Fibroblast of upper back skin (primary cell): Measurements from ENCODE around the gene RGL3.
"Not testable (repeated sequence)": the region's sequence is repeated elsewhere in the genome, so short reads cannot be mapped to it uniquely, and the experiment has no call there.

ENCODE experiments used
- DNase-seq: peaks from one replicate; pipeline ENCODE4 v3.0.0-alpha.2; 2013

RGL3 gene

GRCh38 chr19:11380653-11381537 lies 38.2 kb downstream of the RGL3 start:
- DNase-seq, result peak; percentile 96

GRCh38 chr19:11379857-11380350 lies 39.2 kb downstream of the RGL3 start:
- DNase-seq, result no peak

GRCh38 chr19:11379269-11379845 lies 39.8 kb downstream of the RGL3 start:
- DNase-seq, result not testable (repeated sequence)

GRCh38 chr19:11378319-11379189 lies 40.6 kb downstream of the RGL3 start:
- peak; percentile 70 for DNase-seq

- DNase-seq, result no peak
These were observed 41.4 kb downstream of the RGL3 start for GRCh38 chr19:11377756-11378155.

GRCh38 chr19:11377237-11377636 lies 41.9 kb downstream of the RGL3 start:
- peak; percentile 96 for DNase-seq

- peak; percentile 14 for DNase-seq
These were observed 43.8 kb downstream of the RGL3 start for GRCh38 chr19:11375143-11375948.

- peak; percentile 99 for DNase-seq
These were observed 44.5 kb downstream of the RGL3 start, which contains the start of gene SWSAP1 for GRCh38 chr19:11374433-11375142. TSS of gene SWSAP1 (plus strand) at chr19:11374666. CDS start at chr19:11374681, 15 bp downstream.

DNA sequence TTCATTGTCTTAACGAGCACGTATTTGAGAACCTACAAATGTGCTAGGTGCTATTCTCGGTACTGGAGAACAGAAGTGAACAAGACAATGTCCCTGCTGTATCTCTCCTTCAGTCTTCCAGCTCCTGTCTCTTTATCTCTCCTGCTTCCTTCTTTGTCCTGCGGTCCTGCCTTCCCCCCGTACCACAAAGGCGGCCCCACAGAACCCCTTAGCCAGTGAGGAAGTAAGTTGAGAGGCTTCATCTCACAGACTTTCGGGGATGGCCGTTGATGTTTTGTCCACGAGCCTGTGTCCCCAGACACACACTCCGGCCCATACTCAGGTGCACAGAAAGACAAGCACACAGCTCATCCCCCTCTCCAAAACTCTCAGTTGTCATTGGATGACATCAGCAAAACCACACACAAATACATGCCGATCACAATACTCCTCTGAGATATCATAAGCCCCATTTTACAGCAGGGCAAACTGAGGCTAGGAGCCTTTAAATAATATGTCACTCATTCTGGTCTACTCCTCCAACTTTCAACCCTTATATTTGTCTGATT lies 45.2 kb downstream of the RGL3 start:
- no peak for DNase-seq

GRCh38 chr19:11373166-11373884 lies 45.8 kb downstream of the RGL3 start:
- DNase-seq, result no peak

DNA sequence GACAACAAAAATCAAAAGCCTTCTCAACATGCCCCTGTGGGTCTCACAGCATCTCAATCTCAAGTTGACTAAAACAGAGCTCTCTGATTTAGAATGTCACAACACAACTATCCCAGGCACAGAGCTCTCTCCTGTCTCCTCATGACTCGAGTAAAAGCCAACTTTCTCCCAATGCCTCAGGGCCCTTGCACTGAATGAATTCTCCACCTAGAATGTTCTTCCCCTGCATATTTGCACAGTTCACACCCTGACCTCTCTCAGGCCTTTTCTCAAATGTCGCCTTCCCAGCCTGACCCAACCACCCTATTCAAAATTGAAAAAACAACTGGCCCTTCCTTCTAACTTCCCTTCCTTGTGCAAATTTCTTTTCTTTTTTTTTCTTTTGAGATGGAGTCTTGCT lies 48.4 kb downstream of the RGL3 start:
- no peak for DNase-seq

DNA sequence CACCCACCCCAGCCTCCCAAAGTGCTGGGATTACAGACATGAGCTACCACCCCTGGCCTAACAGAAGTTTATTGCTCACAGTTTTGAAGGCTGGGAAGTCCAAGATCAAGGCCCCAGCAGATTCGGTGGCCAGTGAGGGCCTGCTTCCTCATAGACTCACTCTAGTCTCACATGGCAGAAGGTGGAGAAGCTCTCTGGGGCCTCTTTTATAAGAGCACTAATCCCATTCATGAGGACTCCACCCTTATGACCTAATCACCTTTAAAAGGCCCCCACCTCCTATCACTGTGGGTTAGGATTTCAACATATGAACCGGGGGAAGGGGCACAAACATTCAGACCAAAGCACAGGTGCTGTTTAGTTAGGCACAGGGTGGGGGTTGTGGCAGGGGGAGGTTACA lies 51.6 kb downstream of the RGL3 start:
- DNase-seq, result no peak

GRCh38 chr19:11365557-11366117 lies 53.5 kb downstream of the RGL3 start:
- no peak for DNase-seq

DNA sequence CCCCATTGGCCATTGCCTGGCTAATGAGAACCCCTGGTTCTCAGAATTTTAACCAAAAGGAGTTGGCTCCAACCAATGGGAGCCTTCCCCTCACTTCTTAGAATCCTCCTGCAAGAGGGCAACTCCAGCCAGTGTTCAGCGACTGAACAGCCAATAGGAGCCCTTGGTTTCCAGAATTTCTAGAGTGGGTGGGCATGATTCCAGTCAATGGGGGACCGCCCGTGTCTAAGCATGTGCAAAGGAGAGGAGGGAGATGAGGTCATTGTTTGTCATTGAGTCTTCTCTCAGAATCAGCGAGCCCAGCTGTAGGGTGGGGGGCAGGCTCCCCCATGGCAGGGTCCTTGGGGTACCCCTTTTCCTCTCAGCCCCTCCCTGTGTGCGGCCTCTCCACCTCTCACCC lies 54.2 kb downstream of the RGL3 start:
- no peak for DNase-seq

DNA sequence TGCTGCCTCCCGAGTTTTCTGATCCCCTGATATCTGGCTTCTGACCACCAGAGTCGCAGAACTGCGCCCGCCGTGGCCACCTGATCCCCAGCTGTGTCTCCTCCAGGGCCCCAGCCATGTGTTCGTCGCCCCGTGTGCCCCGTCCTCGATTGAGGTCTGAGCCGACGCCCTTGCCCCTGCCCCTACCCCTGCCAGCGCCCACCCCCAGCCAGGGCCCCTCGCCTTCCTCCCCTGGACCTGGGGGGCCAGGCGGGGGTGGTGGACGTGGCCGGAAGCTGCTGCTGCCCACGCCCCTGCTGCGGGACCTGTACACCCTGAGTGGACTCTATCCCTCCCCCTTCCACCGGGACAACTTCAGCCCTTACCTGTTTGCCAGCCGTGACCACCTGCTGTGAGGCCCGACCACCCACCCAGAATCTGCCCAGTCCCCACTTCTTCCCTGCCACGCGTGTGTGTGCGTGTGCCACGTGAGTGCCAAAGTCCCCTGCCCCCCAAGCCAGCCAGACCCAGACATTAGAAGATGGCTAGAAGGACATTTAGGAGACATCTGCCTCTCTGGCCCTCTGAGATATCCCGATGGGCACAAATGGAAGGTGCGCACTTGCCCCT lies 54.7 kb downstream of the RGL3 start:
- DNase-seq, result no peak

GRCh38 chr19:11363881-11364280 lies 55.2 kb downstream of the RGL3 start:
- no peak for DNase-seq

DNA sequence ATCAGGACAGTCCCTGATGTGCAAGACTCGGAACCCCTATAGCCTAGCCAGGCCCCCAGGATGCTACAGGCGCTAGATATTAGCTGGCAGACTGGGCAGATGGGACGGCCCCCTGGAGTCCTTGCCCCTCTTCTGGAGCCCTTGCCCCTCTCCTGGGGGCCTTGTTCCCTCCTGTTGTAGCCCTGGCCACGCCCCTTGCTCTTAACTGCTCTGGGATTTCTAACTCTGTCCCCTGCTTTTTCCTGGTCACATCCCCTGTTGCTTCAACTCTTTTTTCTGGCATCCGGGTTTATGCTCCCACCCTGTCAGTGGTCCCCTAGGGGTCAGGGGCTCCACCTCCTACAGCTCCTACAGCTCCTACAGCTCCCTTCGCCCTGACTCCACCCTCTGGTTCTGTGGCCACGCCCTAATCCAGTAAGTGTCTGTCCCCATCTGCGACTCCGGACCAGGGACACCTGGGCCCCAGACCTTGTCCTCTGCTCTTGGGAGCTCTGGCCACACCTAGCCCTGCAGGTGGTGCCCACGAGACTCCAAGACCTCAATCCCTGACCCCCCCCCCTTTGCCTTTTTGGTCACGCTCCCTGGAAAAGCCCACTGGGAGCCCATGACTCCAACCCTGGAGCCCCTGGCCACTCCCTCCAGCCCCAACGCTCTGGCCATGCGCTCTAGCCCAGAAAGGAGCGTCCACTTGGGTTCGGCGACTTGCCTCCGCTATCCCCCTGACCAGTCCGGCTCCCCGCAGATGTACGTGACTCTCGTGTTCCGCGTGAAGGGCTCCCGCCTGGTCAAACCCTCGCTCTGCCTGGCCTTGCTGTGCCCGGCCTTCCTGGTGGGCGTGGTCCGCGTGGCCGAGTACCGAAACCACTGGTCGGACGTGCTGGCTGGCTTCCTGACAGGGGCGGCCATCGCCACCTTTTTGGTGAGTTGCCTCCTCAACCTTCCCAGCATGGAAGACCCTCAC lies 57.1 kb downstream of the RGL3 start:
- no peak for DNase-seq

DNA sequence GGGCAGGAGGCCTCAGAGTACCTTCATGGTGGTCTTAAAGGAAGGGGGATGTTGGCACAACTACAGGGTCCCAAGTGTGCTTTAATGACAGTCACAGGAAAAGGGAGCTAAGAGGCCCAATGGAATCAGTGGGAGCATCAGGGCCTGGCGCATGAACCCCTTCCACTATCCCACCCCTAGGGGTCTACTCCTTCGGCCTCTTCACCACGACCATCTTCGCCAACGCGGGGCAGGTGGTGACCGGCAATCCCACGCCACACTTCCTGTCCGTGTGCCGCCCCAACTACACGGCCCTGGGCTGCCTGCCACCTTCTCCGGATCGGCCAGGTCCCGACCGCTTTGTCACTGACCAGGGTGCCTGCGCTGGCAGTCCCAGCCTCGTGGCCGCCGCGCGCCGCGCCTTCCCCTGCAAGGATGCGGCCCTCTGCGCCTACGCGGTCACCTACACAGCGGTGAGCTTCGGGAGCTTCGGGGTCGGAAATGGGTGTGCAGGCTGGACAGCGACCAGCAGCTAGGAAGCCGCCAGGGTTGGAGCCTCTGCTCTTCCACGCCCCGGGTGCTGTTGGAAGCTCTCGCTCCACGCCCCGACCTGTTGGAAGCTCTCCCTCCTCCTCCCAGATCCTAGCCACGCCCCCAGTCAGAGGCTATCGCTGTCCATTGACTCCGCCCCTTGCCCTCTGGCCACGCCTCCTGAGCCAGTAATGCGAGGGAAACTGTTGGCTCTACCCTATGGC lies 57.9 kb downstream of the RGL3 start:
- DNase-seq, result no peak
